D341Med (cell line): ENCODE results near the gene OTOG.

Source experiments
- DNase-seq: peaks from one replicate; pipeline ENCODE4 v3.0.0; 2012; ENCODE audit warnings: low spot score

OTOG gene

DNA sequence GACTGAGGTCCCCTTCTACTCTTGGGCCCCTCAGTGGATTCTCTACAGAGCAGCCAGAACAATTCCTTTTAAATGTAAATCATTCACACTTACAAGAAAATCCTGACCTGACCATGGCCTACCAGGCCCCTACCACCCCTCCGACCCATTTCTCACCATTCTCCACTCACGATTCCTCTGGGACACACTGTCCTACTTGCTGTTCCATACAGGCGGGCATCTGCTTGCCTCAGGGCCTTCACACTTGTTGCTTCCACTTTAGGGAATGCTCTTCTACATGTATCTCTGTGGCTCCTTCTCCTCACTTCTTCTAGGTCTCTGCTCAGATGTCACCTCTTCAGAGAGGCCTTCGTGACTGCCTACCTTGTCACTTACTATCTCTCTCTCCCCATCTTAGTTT is 6.3 kb upstream of the OTOG start:
- DNase-seq: no peak

DNA sequence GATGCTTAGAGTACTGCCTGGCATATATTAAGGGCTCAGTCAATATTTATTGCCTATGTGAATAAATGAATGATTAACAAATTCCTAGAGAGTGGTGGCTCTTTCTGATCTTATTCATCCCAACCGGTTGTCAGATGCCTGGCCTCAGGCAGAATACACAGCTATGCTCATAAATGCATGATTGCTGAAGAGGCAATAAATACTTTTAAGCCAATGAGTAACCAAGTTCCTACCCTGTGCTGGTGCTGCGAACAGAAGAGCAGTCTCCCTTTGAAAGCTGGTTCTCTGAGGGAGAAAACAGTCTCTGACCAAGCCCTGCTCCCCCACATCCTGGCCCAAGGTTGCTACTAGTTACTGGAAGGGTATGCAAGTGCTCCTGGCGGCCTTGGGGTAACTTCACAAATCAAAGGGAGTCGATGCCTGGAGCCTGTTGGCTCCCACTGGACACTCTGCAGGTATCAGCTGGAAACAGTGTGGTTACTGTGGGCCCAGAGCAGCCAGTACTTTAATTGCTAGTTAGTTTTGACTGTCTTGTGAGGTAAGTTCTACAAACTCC is 5.7 kb upstream of the OTOG start:
- DNase-seq: no peak

DNA sequence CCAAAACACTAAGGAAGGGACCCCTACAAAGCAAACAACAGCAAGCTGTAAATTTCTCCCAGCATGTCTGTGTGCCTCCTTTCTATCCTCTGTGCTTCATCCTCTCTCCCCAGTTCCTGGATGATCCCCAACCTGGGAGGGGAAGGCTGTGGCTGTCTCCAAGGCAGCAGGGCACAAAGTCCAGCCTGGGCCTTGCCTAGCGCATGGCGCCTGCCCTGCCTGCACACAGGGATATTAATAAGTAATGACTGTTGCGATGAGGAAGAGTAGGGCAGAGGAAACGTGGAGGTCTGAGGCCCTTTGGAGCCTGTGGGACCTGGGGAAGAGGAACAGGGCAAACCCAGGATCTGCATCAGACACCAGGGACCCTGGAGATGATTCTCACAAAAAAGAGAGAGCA is 4.8 kb upstream of the OTOG start:
- DNase-seq: no peak

DNA sequence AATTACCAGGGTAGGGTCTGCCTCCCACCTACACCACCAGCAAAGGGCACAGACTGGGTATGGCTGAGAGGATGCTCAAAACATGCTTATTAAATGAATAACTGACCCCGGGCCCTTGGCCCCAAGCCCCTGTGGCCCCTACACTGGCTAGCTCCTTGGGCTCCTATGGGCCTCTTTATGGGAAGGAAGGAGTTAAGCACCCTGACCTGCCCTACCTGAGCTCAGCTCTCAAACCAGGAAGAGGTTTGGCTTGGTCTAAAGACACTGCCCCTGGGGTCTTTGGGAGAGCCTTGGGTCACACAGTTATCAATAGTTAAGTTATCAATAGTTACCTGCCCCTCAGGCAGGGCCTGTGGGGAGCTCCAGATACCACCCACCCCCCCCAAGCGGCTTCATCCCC is 4.0 kb upstream of the OTOG start:
- no peak for DNase-seq

DNA sequence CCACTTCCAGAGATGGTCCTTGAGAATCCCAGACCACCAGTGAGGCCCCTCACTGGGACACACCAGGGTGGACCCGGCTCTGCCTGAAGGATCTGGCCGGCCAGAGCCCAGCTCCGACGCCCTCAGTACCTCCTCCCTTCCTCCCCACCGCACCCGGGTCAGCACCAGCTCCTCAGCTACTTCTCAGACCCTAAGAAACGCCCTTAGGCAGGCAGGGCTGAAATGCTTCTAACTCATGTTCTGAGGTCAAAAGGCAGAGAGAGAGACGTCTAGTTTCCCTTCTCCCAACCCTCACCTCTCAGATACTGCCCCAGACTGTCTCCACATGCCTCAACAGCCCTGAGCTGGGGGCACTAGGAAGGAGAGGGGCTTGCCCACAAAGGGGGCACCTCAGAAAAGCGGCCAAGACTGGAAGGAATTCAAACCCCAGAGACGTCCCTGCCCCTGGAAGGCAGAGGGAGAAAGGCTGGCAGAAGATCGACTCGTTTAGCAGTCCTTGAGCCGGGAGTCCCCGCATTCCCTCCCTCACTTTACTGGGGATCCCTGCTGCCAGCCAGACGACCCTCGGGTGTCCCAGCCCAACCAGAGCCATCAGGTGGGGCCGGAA is 3.4 kb upstream of the OTOG start:
- DNase-seq: no peak

DNA sequence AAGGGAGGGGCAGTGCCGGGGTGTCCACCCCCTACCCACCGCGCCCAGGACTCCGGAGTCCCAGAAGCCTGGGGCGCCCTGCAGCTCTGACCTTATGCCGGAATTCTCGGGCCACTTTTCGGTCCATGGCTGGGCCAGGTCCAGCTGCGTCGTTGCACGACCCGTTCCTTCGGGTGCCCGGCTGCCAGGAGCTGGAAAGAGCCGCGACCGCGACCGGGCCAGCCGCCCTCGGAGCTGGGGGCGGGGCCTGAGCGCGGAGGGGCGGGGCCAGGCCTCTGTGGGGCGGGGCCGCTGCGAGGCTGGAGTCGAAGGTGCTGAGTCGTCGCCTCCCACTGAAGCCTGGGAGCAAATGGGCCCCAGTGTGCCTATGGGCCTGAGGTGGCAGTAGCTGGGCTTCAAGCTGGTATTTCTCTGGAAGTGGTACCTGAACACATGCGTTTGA is 2.9 kb upstream of the OTOG start, which contains the start of gene USH1C:
USH1C (minus strand) TSS at position 236 of the 442 bp plus-strand sequence; CDS start at position 127, 109 bp downstream.
- DNase-seq: no peak

DNA sequence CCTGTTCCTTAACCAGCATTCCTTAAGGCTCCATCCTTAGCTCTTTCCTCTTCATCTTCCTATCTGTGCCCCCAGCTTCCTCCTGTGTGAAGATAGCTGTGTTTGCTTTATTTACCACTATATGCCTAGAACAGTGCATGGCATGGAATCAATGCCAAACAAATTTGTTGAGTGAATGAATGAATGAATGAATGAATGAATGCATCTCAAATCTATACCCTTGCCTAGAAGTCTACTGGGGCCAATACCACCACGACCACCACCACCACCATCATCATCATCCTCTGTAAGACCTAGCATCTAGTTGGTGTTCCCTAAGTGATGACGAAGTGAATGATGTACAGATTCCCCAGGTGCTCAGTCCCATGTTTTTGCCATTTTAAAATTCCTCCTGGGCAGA is 819 bp upstream of the OTOG start:
- no peak for DNase-seq

DNA sequence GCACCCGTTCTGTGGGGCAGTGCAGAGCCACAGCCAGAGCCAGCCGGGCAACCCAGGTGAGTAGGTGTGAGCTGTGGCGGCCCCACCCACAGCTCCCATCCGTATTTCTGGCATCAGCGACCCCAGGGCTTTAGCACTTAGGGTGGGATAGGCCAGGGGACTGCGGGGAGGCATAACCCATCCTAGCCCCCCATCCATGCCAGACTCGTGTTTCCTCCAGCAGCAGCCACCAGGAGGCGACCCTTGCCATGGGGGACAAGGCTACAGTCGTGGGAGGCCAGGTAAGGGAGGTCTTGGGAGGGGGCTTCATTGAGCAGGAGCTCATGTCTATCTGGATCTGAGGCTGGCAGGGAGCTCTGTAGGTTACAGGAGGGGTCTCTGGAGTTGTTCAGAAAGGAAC is 873 bp downstream of the OTOG start:
- no peak for DNase-seq

DNA sequence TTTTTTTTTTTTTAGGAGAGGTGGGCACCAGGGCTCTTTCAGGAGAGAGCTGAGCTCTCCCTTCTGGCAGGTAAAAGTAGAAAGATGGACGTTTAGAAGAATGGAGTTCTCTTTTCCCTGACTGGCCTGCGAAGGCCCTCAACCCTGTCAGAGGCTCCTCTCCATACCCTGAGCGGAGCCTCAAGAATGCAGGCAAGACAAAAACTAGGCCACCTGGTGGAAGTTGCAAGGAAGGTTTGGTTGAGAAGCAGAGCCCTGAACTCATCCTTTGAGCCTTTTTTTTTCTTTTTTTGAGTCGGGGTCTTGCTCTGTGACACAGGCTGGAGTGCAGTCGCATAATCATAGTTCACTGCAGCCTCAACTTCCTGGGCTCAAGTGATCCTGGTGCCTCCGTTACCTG is 1.4 kb downstream of the OTOG start:
- no peak for DNase-seq

DNA sequence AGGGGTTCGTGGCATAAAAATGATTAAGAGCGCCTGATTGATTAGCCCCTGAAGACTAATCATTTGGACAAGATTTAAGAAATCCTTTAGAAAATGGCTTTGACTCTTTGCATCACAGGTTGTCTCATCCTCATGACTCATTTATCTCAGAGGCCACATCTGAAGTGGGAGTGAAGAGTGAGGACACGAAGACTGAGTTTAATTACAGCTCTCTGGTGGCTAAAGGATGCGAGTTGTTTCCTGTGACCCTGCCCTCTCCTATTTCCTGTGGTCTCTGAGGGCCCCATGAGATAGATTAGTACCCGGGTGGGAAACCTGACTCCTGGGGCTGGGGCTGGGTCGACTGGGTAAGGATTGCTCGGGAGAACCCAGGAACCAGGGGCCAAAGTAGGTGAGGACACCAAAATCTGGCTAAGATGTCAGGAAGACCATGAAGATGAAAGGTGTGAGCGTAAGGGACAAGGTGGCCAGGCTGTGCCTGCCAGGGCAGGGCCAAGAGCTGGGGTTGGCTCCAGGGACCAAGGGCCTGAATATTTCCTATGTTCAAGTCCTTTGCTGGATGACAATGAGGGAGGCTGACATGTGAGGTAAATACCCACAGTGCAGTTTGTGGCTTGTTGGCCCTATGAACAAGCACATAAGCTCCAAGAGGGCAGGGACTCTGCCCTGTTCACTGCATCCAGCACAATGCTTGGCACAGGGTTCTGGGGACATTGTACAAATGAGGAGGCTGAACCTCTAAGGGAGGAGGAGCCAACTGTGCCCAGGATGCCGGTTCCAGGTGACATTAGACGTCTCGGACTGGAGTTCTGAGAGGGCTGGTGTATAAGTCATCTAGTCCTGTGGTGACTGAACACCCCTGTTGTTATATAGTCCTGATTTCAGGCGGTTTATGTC is 3.6 kb downstream of the OTOG start:
- DNase-seq: no peak

DNA sequence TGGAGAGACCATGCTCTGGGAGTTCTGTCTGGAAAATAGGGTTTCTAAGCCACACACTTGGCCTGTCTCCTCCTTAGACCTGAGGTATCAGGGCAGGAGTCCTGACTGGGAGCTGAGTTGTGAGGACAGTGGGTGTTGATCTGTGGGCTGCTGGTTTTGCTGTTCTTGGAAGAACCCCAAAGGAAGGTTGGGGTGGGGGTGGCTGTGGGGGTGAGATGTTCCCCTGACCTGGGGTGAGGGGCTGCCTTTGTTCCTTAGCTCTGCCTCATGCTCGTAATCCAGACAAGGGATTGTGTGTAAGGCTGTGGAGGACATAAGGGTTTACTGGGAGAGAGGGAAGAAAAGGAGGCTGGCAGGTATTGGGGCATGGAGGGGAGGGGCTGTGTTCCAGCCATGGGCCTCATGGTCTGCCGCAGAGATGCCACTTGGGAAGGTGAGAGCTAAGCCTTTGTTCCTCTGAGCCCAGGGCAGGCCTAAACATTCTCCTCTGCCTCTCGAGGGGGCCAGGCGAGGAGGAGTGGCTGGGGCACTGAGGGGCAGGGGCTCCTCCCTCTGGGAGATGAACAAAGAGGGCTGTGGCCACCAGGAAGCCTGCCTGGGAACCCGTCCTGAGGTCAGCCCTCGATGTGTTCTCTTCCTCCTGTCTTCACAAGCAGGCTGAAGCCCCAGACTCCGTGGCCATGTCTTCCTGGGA is 4.4 kb downstream of the OTOG start:
- no peak for DNase-seq

DNA sequence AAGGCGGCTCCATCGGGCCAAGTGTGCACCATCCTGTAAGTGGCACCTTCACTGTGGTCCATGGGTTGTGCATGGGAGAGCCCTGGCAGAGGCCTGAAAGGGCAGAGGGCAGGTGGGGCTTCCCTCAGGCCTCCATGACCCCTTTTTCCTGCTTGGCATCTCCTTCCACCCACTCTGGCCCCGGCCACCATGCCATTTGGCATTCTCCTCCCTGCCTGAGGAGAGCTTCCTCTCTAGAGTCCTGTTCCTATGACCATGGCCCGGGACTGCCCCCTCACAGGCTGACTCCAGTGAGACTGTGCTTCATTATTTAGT is 4.9 kb downstream of the OTOG start:
- no peak for DNase-seq

DNA sequence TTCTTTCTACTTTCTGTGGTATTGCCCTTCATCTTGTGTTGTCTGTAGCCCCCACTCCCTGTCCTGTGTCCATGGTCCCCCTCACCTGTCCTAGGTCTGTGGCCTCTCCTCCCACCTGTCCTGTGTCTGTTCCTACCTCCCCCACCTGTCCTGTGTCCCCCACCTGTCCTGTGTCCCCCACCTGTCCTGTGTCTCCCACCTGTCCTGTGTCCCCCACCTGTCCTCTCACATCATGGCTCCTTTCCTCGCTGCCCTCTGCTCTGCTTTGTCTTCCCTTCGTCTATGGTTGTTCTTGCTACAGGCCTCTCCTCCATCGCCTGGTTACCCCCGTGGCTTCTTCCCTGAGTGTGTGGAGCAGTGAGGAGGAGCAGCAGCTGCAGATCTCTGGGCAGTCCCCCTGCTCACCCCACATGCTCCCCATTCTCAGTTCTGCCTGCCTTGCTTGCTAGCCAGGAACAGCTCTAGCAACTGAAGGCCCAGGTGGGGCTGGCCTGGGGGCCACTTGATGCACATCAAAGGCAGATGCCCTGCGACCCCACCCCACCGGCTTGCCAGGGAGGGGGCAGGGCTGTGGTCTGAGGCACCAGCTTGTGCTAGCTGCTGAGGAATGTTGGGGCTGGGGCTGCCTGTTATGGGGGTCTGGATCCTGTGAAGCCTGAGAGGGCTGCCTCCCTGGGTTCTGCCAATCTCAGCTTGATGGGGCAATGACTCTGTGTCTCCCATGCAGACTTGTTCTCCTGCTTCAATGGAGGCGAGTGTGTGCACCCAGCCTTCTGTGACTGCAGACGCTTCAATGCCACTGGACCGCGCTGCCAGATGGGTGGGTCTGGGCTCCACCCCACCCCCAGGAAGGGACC is 5.6 kb downstream of the OTOG start:
- DNase-seq: no peak

DNA sequence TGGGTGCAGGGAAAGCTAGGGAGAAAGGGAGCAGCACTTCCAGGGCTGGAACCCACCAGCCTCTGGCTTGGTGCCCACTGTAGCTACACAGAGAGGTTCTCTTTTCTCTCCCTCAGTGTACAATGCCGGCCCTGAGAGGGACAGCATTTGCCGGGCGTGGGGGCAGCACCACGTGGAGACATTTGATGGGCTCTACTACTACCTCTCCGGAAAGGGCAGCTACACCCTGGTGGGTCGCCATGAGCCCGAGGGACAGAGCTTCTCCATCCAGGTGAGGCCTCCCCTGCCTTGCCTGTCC is 6.1 kb downstream of the OTOG start:
- no peak for DNase-seq

DNA sequence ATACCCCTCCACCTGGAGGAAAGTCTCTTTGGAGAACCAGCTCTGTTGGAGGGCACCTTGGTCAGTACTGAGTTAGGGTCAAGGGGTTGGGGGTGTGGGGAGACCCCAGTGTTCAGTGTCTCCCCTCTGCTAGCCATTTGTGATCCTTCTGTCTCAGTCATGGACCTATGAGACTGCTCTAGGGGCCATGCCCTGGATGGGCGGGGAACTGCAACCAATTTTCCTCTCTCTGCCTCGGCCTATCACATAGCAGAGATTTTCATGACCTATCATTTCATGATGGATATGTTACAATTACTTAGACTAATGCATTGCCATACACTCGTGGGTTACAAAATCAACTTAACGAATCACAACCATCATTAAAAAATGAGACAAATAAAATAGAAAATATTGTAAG is 7.4 kb downstream of the OTOG start:
- no peak for DNase-seq

DNA sequence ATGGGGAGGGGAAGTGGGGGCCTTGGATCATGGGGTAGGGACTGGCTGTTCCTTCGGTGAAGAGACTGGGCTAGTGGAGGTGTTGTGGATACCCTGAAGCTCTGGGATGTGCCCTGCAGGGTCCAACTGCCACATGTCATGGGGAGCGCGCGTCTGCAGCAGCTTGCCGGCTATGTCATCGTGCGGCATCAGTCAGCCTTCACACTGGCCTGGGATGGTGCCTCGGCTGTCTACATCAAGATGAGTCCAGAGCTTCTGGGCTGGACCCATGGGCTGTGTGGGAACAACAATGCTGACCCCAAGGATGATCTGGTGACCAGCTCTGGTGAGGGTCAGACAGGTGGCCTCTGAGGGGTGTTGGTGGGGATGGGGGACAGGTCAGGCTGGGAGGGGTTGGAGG is 9.9 kb downstream of the OTOG start:
- no peak for DNase-seq

DNA sequence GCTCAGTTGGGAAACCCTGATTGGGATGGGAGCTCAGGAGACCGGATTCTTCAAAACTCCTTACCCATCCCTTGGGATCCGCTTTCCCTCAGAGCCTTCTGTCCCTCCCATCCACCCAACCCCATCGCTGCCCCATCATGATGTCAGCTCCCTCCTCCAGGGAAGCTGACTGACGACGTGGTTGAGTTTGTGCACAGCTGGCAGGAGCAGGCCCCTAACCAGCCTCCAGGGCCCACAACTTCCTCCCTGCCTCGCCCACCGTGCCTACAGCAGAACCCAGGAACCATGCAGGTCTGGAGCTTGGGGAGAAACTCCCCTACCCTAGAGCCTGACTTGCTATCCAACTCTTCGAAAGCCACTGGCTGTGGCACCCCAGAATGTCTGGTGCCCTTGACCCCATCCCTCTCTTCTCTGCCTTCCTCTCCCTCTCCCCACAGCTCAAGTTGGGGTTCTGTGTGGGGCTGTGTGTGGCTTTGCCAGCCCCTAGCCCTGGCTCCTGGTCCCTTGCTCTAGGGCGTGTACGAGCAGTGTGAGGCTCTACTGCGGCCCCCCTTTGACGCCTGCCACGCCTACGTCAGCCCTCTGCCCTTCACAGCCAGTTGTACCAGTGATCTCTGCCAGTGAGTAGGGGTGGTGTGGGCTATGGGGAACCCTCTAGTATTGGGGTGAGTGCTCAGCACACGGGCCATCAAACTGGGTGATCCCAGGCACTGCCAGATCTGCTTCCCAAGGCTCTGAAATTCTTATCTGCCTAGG is 11.1 kb downstream of the OTOG start:
- DNase-seq: no peak

DNA sequence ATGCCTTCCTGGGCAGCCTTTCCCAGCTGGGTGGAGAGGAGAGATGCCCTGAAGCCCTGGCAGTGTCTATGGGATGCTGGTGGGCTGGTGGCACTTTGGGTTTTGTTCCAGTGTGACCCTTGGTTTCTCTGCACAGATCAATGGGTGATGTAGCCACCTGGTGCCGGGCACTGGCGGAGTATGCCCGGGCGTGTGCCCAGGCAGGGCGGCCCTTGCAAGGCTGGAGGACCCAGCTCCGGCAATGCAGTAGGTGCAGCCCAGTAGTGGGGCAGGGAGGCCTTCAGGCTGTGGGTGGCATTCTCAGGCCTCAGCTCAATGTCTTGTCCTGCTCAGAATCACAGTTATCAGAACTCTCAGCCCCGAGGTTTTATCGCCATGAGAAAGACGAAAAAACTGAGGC is 11.9 kb downstream of the OTOG start:
- DNase-seq: no peak

DNA sequence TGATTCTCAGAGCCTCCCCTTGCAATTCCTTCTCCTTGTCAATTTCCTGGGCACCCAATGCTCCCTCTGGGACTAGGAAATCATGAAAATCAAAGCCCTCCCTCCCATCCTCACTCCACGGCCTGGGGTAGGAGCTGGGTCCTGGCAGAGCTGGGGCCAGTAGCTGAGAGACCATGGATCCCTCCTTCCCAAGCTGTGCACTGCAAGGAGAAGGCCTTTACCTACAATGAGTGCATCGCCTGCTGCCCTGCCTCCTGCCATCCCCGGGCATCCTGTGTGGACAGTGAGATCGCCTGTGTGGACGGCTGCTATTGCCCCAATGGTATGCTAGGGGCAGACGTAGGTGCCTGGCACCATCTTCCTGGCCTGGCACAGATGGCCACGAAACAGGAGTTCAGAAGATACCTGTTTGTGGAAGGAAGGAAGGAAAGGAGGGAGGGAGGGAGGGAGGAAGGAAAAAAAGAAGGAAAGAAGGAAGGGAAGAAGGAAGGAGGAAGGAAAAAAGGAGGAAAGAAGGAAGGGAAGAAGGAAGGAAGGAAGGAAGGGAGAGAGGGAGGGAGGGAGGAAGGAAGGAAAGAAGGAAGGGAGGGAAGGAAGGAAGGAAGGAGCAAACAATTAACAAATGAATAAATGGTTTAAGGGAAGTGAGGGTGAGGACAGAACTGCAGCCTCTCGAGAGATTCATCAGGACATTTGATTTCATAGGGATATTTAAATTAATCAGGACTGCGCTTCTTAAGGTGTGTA is 12.5 kb downstream of the OTOG start:
- DNase-seq: no peak

DNA sequence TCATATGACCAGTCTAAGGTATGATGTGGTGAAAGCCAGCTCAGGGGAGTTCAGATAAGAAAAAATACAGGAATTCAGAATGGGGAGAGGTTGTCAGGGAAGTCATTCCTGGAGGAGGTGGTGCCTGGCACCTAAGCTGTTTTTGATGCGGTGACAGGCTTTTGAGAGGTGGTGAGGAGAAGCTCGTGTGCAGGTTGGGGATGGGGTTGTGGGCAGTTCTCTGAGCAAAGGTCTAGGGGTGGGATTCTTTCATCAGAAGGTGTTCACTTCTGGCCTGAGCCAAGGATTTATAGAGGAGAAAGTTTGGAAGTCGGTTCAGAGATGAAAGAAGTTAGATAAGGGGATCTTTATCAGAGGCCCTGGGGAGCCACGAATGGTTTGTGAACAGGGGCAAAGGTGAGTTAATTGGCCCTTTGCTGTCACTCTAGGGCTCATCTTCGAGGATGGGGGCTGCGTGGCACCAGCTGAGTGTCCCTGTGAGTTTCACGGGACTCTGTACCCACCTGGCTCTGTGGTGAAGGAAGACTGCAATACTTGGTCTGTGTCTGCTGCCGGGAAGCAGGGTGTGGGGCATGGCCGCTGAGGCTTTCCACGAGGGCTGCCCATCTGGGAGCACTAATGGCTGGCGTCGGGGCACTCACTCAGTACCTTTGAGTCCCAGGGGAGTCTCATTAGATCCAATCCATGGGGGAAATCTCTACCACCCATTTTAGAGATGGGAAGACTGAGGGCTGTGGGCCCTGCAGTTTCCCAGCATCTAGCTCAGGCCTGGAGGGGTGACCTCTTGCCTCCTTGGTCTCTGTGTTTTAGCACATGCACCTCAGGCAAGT is 13.4 kb downstream of the OTOG start:
- DNase-seq: no peak
